OCI-LY7 (cell line): ENCODE measurements around the gene FOXE1. TPM values are rescaled to one million over a fixed set of nuclear protein-coding genes. Genes with fewer than 3 reads are reported as not detected.

Source experiments
- BruUV-seq: library from RNA; stranded (reverse); fragments of 400-500 nt; replicated peaks from 2 replicates; lab custom pipeline; 2021; lab: Mats Ljungman, UMichigan
- CTCF ChIA-PET: fragments of 300-600 bp; sonication (Branson Sonifier 250); formaldehyde crosslinking; loops from one replicate; lab custom pipeline; 2022; ENCODE audit warnings: antibody characterized with exemption; ENCODE audit not compliant: unreplicated experiment; lab: Charles Lee
- POLR2A ChIA-PET: fragments of 300-600 bp; sonication (Branson Sonifier 250); formaldehyde crosslinking; loops from one replicate; lab custom pipeline; 2022; ENCODE audit warnings: antibody characterized with exemption; lab: Charles Lee
- DNase-seq: peaks from one replicate; pipeline ENCODE4 v3.0.0-alpha.2; 2015; ENCODE audit warnings: low spot score
- H2AFZ ChIP-seq: fragments of 200-600 bp; sonication (generic), shearing (Covaris generic); 2 replicates; pipeline ENCODE4 v1.6.1; 2014; ENCODE audit warnings: mild to moderate bottlenecking, antibody characterized with exemption, low read length, moderate library complexity
- H3K27ac ChIP-seq: fragments of 200-600 bp; sonication (generic); 2 replicates; pipeline ENCODE4 v1.5.1; 2014; ENCODE audit warnings: mixed run types, low read depth, mild to moderate bottlenecking, moderate library complexity, low read length, inconsistent platforms; ENCODE audit not compliant: poor library complexity, severe bottlenecking
- H3K36me3 ChIP-seq: fragments of 200-600 bp; sonication (generic); 2 replicates; pipeline ENCODE4 v1.6.1; 2014; ENCODE audit warnings: mild to moderate bottlenecking, antibody characterized with exemption, low read length, moderate library complexity, mixed read lengths; ENCODE audit not compliant: insufficient read depth
- H3K4me1 ChIP-seq: fragments of 200-600 bp; sonication (generic); 2 replicates; pipeline ENCODE4 v1.5.1; 2014; ENCODE audit warnings: mild to moderate bottlenecking, low read length; ENCODE audit not compliant: insufficient read depth, poor library complexity, severe bottlenecking
- H3K4me2 ChIP-seq: fragments of 200-600 bp; sonication (generic); 2 replicates; pipeline ENCODE4 v1.6.1; 2014; ENCODE audit warnings: mild to moderate bottlenecking, low read length
- H3K4me3 ChIP-seq: fragments of 200-600 bp; sonication (generic); 2 replicates; pipeline ENCODE4 v1.5.1; 2014; ENCODE audit warnings: mild to moderate bottlenecking, low read depth, low read length; ENCODE audit not compliant: poor library complexity, severe bottlenecking
- H3K79me2 ChIP-seq: fragments of 200-600 bp; sonication (generic); 2 replicates; pipeline ENCODE4 v1.6.1; 2016; ENCODE audit warnings: low read depth, mild to moderate bottlenecking, low read length, moderate library complexity, mixed read lengths; ENCODE audit not compliant: insufficient read depth
- H3K9me2 ChIP-seq: fragments of 200-600 bp; sonication (generic); 2 replicates; pipeline ENCODE4 v1.6.1; 2016; ENCODE audit warnings: mild to moderate bottlenecking, low read length, mixed read lengths; ENCODE audit not compliant: insufficient read depth
- H3K9me3 ChIP-seq: fragments of 200-600 bp; sonication (generic); 2 replicates; pipeline ENCODE4 v1.6.1; 2014; ENCODE audit warnings: mild to moderate bottlenecking, mixed run types, low read length, mixed read lengths
- H4K20me1 ChIP-seq: fragments of 200-600 bp; sonication (generic); 2 replicates; pipeline ENCODE4 v1.6.1; 2014; ENCODE audit warnings: mild to moderate bottlenecking, antibody characterized with exemption, low read length, moderate library complexity, mixed read lengths; ENCODE audit not compliant: insufficient read depth
- EZH2phosphoT487 ChIP-seq: fragments of 200-600 bp; sonication (generic); IDR thresholded peaks from 2 replicates; pipeline ENCODE4 v1.6.1; 2018; ENCODE audit warnings: low read depth, borderline replicate concordance, mild to moderate bottlenecking, mixed run types, antibody characterized with exemption, low read length, moderate library complexity, mixed read lengths
- intact Hi-C: fragments of 100-400 bp; cut with micrococcal nuclease; formaldehyde crosslinking; loops from one replicate; pipeline ENCODE4 v1.10.0; 2022; ENCODE audit not compliant: unreplicated experiment
- total RNA-seq, 2 experiments: library from RNA; depleted of rRNA in 1 of 2; stranded (reverse); fragments of >200 nt in 1 of 2; shearing (Covaris generic) in 1 of 2; gene quantifications; 2 replicates each; pipeline ENCODE4 v1.2.3, GENCODE V29; 2014 to 2022
- TF ChIP-seq, protein P1 (sequence below): fragments of 200-600 bp; sonication (generic); conservative IDR thresholded peaks from 2 replicates; pipeline ENCODE4 v1.5.1; 2014; ENCODE audit warnings: mild to moderate bottlenecking, antibody characterized with exemption, low read length, moderate library complexity, mixed read lengths

FOXE1 gene
- total RNA-seq, 2 experiments from 2014 or later, result not detected

DNA sequence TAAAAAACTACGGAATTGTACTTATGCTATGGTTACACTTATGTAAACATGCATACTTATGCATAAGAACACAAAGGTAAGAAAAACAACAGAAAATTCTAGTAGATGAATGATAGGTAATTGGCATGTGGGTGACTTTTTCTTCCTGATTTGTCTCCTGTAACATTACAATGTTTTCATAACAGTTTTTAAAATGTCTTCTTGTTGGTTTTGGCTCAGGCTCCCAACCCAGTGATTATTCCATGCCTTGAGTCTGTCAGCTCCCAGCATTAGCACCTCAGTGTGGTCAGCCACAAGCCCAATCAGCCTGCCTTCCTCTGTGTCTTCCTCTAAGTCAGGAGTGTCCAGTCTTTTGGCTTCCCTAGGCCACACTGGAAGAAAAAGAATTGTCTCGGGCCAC, 7.9 kb upstream of the FOXE1 start:
- Histone ChIP-seq H3K9me2 (no peaks in the 10 kb centered on the region), H3K4me3 (no peak overlapping the region), H2AFZ (no peak overlapping the region), H3K9me3 (no peaks in the 10 kb centered on the region), H3K4me1 (no peaks in the 10 kb centered on the region), H3K4me2 (no peak overlapping the region), H4K20me1 (no peaks in the 10 kb centered on the region), H3K79me2 (no peaks in the 10 kb centered on the region), H3K27ac (no peak overlapping the region), H3K36me3 (no peaks in the 10 kb centered on the region)
- no peak for TF ChIP-seq EZH2phosphoT487
- TF ChIP-seq, protein P1, sequence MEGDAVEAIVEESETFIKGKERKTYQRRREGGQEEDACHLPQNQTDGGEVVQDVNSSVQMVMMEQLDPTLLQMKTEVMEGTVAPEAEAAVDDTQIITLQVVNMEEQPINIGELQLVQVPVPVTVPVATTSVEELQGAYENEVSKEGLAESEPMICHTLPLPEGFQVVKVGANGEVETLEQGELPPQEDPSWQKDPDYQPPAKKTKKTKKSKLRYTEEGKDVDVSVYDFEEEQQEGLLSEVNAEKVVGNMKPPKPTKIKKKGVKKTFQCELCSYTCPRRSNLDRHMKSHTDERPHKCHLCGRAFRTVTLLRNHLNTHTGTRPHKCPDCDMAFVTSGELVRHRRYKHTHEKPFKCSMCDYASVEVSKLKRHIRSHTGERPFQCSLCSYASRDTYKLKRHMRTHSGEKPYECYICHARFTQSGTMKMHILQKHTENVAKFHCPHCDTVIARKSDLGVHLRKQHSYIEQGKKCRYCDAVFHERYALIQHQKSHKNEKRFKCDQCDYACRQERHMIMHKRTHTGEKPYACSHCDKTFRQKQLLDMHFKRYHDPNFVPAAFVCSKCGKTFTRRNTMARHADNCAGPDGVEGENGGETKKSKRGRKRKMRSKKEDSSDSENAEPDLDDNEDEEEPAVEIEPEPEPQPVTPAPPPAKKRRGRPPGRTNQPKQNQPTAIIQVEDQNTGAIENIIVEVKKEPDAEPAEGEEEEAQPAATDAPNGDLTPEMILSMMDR, result no peak
- ChIA-PET CTCF (no interaction called here), POLR2A (no interaction called here)
- intact Hi-C loops, result no loop called here
- BruUV-seq, result no TSS peak
- no peak for DNase-seq

DNA sequence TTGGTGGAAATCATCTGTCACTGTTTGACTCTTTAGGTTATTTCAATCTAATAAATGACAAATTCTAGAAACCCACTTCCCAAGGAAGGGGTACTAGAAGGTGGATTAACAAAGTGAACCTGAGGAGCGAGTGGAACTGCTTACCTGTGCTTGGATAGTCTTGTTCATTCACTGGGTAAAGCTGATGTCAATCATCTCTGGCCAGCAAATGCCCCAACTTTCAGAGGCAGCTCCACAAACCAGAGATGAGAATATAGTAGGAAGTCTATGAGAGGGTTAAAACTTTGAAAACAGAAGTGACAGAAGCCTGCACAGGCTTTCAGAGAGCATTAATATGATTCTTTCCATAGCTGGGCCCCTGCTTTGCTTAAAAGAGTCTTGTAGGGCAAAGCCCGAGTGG, 7.3 kb upstream of the FOXE1 start:
- TF ChIP-seq EZH2phosphoT487, result no peak
- TF ChIP-seq, protein P1, result no peak
- Histone ChIP-seq H3K4me2 (no peak overlapping the region), H3K36me3 (no peaks in the 10 kb centered on the region), H3K9me3 (no peaks in the 10 kb centered on the region), H4K20me1 (no peaks in the 10 kb centered on the region), H3K79me2 (no peaks in the 10 kb centered on the region), H3K4me3 (no peak overlapping the region), H3K4me1 (no peaks in the 10 kb centered on the region), H3K27ac (no peak overlapping the region), H3K9me2 (no peaks in the 10 kb centered on the region), H2AFZ (no peak overlapping the region)
- POLR2A ChIA-PET, result interaction anchor here (0.7 kb wide), 1 partner anchor 1576 kb away, joined by 3 read pairs; no protein-coding TSS in a partner anchor
- no TSS peak for BruUV-seq
- CTCF ChIA-PET, result no interaction called here
- DNase-seq, result no peak
- intact Hi-C loops, result no loop called here

DNA sequence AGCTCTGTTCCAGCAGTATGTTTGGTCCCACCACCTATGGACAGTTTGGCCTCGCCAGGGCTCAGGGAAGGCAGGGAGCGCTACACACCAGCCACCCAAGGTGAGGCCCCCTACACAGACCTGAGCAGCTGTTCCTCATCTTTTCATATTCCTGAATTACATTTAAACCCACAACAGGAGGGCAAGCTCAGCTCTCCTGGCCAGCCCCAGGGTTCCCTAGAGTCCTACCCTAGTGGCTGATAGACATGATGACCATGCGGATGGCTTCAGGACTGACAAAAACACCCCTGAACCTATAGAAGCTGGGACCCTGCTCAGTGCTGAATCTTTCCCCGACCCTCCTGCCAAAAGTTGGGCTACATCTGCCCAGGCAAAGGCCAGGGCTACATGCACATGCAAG, 6.7 kb upstream of the FOXE1 start:
- DNase-seq, result no peak
- intact Hi-C loops, result no loop called here
- ChIA-PET CTCF (no interaction called here), POLR2A (no interaction called here)
- BruUV-seq, result no TSS peak
- H2AFZ ChIP-seq, result no peak overlapping the region
- no peaks in the 10 kb centered on the region for H3K9me2 ChIP-seq
- H3K4me1 ChIP-seq, result no peaks in the 10 kb centered on the region
- no peak overlapping the region for H3K27ac ChIP-seq
- H3K79me2 ChIP-seq, result no peaks in the 10 kb centered on the region
- H4K20me1 ChIP-seq, result no peaks in the 10 kb centered on the region
- TF ChIP-seq, protein P1, result no peak
- TF ChIP-seq EZH2phosphoT487, result no peak
- no peaks in the 10 kb centered on the region for H3K9me3 ChIP-seq
- no peak overlapping the region for H3K4me2 ChIP-seq
- H3K36me3 ChIP-seq, result no peaks in the 10 kb centered on the region
- no peak overlapping the region for H3K4me3 ChIP-seq
